Activated naive CD4-positive, alpha-beta T cell treated with anti-CD3 and anti-CD28 coated beads for 36 hours (primary cell): Measurements from ENCODE around the gene BCO1. TPM values are rescaled to one million over a fixed set of nuclear protein-coding genes. Genes with fewer than 3 reads are reported as not detected.

Experiments used
- CTCF ChIA-PET: fragments of 350-600 bp; sonication (Branson Sonifier 250); formaldehyde crosslinking; loops from one replicate; lab custom pipeline; 2021; ENCODE audit warnings: antibody characterized with exemption; lab: Charles Lee
- DNase-seq: peaks from one replicate; pipeline ENCODE4 v3.0.0-alpha.2; 2020
- H3K27ac Mint-ChIP-seq: one replicate; pipeline ENCODE4 v1.8.0; 2021; ENCODE audit warnings: mild to moderate bottlenecking, mixed read lengths
- H3K27me3 Mint-ChIP-seq: one replicate; pipeline ENCODE4 v1.8.0; 2021; ENCODE audit warnings: low read depth, mixed read lengths
- H3K36me3 Mint-ChIP-seq: one replicate; pipeline ENCODE4 v1.8.0; 2021; ENCODE audit warnings: low read depth, mixed read lengths
- H3K4me1 Mint-ChIP-seq: one replicate; pipeline ENCODE4 v1.8.0; 2021; ENCODE audit warnings: low read depth, mixed read lengths
- H3K4me3 Mint-ChIP-seq: one replicate; pipeline ENCODE4 v1.8.0; 2021; ENCODE audit warnings: mild to moderate bottlenecking, moderate library complexity, mixed read lengths
- H3K9me3 Mint-ChIP-seq: one replicate; pipeline ENCODE4 v1.8.0; 2021; ENCODE audit warnings: mixed read lengths
- intact Hi-C: fragments of 100-400 bp; cut with micrococcal nuclease; formaldehyde crosslinking; loops from one replicate; pipeline ENCODE4 v1.15.1; 2023
- total RNA-seq, 2 experiments: library from RNA; stranded (reverse); gene quantifications; one replicate each; pipeline ENCODE4 v1.2.3, GENCODE V29; 2021

The BCO1 gene
- total RNA-seq: not detected

DNA sequence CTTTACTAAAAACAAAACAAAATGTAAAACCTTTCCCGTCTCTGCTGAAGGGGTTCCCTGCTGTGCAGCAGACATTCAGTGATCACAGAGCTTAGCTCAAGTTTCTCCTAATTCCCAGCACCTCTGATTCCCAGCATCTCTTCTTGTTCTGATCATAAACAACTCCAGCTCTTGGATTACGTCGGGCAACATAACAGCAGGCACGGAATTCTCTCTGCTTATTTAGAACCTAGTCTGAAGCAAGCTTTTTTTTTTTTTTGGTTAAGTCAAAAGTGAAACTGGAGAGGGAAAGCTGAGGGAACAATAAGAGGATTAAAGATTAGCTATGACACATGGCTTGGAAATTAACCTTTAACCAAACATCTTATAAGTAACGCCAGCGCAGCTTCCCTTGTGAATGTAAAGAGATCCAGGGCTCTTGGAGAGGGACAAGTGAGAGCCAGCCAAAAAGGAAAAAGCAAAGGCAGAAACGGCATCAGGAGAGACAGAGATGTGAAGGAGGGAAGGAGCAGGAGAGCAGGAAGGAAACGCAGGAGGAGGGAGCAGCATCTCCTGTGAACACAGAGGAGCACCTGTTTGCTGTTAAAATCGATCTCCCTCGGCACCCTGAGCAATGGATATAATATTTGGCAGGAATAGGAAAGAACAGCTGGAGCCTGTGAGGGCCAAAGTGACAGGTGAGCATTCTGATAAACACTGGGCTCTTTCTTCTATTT is at the start of gene BCO1:
BCO1 (plus strand) TSS at position 394 of the 716 bp plus-strand sequence; CDS start at position 614, 220 bp downstream.
- Mint-ChIP-seq H3K36me3 (no peaks in the 10 kb centered on the region), H3K27me3 (no peaks in the 10 kb centered on the region), H3K4me3 (no peak within 1 kb of the TSS), H3K27ac (no peak within 1 kb of the TSS), H3K9me3 (no peaks in the 10 kb centered on the region), H3K4me1 (peaks cover 6% of the 10 kb centered on the region)
- CTCF ChIA-PET: interaction anchor here (0.6 to 0.7 kb wide), 3 partner anchors 22 to 34 kb away, joined by 3 read pairs; no protein-coding TSS in a partner anchor
- DNase-seq: no peak
- intact Hi-C loops: no loop called here

DNA sequence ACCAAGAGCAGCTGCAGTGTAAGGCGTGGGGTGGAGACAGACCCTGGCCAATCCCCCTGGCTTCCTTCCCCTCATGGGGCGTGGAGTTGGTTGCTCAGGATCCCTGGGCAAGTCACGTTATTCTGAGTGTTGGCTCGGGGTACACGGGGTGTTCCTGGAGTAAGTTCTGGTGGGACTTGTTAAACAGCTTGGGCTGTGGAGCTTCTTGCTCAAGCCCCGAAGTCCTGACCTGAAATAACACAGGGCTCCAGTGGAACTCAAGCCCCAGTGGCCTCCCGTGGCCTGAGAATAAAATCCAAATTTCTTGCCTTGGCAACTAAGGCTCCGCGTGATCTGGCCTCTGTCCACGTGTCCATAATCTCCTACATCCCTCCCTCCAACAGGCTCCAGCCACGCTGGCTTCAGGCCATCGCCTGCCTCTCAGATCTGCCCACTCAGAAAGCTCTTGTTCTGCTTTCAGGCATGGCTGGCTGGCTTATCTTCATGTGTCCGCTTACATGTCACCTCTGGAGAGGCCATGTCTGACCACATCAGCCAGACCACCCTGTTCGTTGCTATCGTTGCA is 49.3 kb upstream of the BCO1 start:
- H3K27ac Mint-ChIP-seq: no peak overlapping the region
- no peak for DNase-seq
- peaks cover 2% of the 10 kb centered on the region for H3K4me1 Mint-ChIP-seq
- H3K27me3 Mint-ChIP-seq: peaks cover 4% of the 10 kb centered on the region
- H3K4me3 Mint-ChIP-seq: no peak overlapping the region
- CTCF ChIA-PET: no interaction called here
- no peaks in the 10 kb centered on the region for H3K9me3 Mint-ChIP-seq
- intact Hi-C loops: no loop called here
- H3K36me3 Mint-ChIP-seq: no peaks in the 10 kb centered on the region

GRCh38 chr16:81190667-81191066 is 47.8 kb upstream of the BCO1 start:
- H3K4me1 Mint-ChIP-seq: peaks cover 2% of the 10 kb centered on the region
- H3K4me3 Mint-ChIP-seq: no peak overlapping the region
- DNase-seq: no peak
- H3K36me3 Mint-ChIP-seq: no peaks in the 10 kb centered on the region
- intact Hi-C loops: no loop called here
- H3K9me3 Mint-ChIP-seq: no peaks in the 10 kb centered on the region
- CTCF ChIA-PET: no interaction called here
- no peak overlapping the region for H3K27ac Mint-ChIP-seq
- peaks cover 5% of the 10 kb centered on the region for H3K27me3 Mint-ChIP-seq

DNA sequence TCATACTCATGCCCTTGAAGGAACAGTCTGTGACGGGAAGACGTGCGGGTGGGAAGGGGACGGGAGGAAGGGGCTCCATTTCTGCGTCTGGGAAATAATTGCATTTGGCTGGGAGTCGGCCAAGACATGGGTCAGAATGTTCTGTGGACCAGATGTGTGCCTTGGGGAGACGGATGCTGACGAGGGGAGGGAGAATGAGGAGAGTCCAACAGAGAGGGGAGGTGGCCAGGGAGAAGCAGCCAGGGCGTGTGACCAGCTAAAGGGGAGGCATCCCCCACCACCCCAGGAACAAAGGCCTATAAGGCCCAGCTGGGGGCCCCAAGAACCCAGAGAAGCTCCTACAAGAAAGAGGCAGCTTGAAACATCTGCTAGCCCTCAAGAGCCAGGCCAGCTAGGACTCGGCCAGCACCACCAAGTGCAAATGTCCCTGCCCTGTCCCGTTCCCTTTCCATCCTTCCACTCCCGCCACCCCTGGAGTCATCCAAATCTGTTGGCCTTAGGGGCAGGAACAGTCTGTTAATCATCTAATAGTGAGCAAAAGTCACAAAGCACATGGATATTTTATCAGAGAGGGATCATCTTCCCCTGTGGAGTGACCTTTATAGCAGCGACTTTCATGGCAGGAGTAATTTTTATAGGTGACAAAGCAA is 42.5 kb upstream of the BCO1 start:
- CTCF ChIA-PET: no interaction called here
- DNase-seq: no peak
- H3K27ac Mint-ChIP-seq: no peak overlapping the region
- no peaks in the 10 kb centered on the region for H3K36me3 Mint-ChIP-seq
- peaks cover 11% of the 10 kb centered on the region for H3K27me3 Mint-ChIP-seq
- no peak overlapping the region for H3K4me3 Mint-ChIP-seq
- no peaks in the 10 kb centered on the region for H3K9me3 Mint-ChIP-seq
- intact Hi-C loops: no loop called here
- peaks cover 2% of the 10 kb centered on the region for H3K4me1 Mint-ChIP-seq

- Mint-ChIP-seq H3K36me3 (no peaks in the 10 kb centered on the region), H3K27me3 (peaks cover 9% of the 10 kb centered on the region), H3K9me3 (no peaks in the 10 kb centered on the region), H3K4me3 (no peak overlapping the region), H3K4me1 (no peaks in the 10 kb centered on the region), H3K27ac (no peak overlapping the region)
- no peak for DNase-seq
- intact Hi-C loops: no loop called here
- CTCF ChIA-PET: no interaction called here
These were observed 39.9 kb upstream of the BCO1 start for GRCh38 chr16:81198635-81199034.

DNA sequence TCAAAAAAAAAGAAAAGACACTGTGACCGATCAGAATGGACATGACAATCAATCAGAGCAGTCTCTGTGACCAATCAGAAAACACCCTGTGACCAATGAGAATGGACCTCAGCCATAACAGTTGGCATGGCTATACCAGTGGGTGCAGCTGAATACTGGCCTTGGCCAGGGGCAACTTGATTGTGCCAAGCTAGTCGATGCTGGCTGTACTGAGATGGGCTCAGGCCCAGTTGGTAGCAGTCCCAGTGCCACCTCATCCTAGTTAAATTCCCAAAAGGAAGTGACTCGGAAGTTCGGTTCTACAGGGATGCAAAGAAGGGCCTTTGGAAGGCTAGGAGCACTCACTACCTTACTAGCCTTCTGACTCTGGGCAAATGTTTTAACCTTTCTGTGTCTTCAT is 37.2 kb upstream of the BCO1 start:
- CTCF ChIA-PET: no interaction called here
- Mint-ChIP-seq H3K4me1 (no peaks in the 10 kb centered on the region), H3K27me3 (peaks cover 9% of the 10 kb centered on the region), H3K27ac (no peak overlapping the region), H3K4me3 (no peak overlapping the region), H3K9me3 (no peaks in the 10 kb centered on the region), H3K36me3 (no peaks in the 10 kb centered on the region)
- no peak for DNase-seq
- intact Hi-C loops: no loop called here

- DNase-seq: peak; percentile 43
- H3K36me3 Mint-ChIP-seq: no peaks in the 10 kb centered on the region
These were observed 33.5 kb upstream of the BCO1 start for GRCh38 chr16:81204798-81205680.

GRCh38 chr16:81207076-81207475 is 31.4 kb upstream of the BCO1 start:
- H3K4me1 Mint-ChIP-seq: no peaks in the 10 kb centered on the region
- no peaks in the 10 kb centered on the region for H3K36me3 Mint-ChIP-seq
- CTCF ChIA-PET: no interaction called here
- intact Hi-C loops: loop anchor here (5.0 kb wide), 3 partner anchors 145 to 515 kb away; no protein-coding TSS in a partner anchor
- peaks cover 12% of the 10 kb centered on the region for H3K27me3 Mint-ChIP-seq
- no peaks in the 10 kb centered on the region for H3K9me3 Mint-ChIP-seq
- DNase-seq: no peak
- H3K27ac Mint-ChIP-seq: no peak overlapping the region
- H3K4me3 Mint-ChIP-seq: no peak overlapping the region

More at GRCh38 chr16:81204798-81205680, 33.5 kb upstream of the BCO1 start:
- CTCF ChIA-PET: interaction anchor here (0.5 to 2.0 kb wide), 28 partner anchors 10 to 735 kb away, joined by 3 to 9 read pairs (median 4); no protein-coding TSS in a partner anchor
- no peak overlapping the region for H3K4me3 Mint-ChIP-seq
- H3K27me3 Mint-ChIP-seq: peaks cover 3% of the 10 kb centered on the region
- H3K4me1 Mint-ChIP-seq: no peaks in the 10 kb centered on the region
- no peaks in the 10 kb centered on the region for H3K9me3 Mint-ChIP-seq
- no peak overlapping the region for H3K27ac Mint-ChIP-seq
- intact Hi-C loops: loop anchor here (1.0 to 5.0 kb wide), 5 partner anchors 110 to 533 kb away; no protein-coding TSS in a partner anchor

GRCh38 chr16:81210807-81211206 is 27.7 kb upstream of the BCO1 start:
- CTCF ChIA-PET: no interaction called here
- intact Hi-C loops: no loop called here
- Mint-ChIP-seq H3K36me3 (no peaks in the 10 kb centered on the region), H3K4me1 (no peaks in the 10 kb centered on the region), H3K27ac (no peak overlapping the region), H3K27me3 (peaks cover 11% of the 10 kb centered on the region), H3K9me3 (no peaks in the 10 kb centered on the region), H3K4me3 (no peak overlapping the region)
- no peak for DNase-seq

DNA sequence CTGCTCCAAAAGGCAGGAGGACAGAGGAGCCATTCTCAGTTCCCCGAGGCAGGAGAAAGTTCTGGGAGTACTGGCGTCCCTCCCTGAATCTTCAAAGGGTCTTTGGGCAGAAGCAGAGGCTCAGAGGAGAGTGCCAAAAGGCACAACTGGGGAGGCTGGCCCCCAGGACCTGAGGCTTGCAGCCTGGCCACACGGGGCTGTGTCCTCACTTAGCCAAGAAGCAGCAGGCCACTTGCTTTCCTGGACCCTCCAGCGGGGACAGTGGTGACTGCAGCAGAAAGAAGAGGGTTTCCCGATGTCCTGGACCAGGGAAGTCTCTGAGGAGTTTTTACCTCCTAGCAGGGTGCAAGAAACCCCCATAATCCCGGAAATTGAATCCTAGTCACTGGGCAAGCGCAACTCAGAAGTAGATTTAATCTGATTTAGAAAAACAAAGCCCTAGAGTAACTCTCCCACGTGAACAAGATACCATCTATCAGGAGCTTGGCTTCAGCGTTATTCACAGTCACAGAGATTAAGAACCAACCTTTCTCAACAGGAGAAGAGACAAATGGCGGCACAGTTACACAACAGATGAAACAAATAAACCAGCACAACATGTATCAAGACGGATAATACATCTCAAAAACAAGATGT is 25.5 kb upstream of the BCO1 start:
- intact Hi-C loops: no loop called here
- CTCF ChIA-PET: interaction anchor here (0.7 to 0.9 kb wide), 2 partner anchors 16 to 53 kb away, joined by 3 read pairs; no protein-coding TSS in a partner anchor
- no peak overlapping the region for H3K27ac Mint-ChIP-seq
- H3K4me3 Mint-ChIP-seq: no peak overlapping the region
- H3K27me3 Mint-ChIP-seq: peaks cover 11% of the 10 kb centered on the region
- no peaks in the 10 kb centered on the region for H3K9me3 Mint-ChIP-seq
- H3K36me3 Mint-ChIP-seq: no peaks in the 10 kb centered on the region
- no peaks in the 10 kb centered on the region for H3K4me1 Mint-ChIP-seq
- DNase-seq: no peak

- no peaks in the 10 kb centered on the region for H3K9me3 Mint-ChIP-seq
- CTCF ChIA-PET: interaction anchor here (1.1 kb wide), 1 partner anchor 10 kb away, joined by 6 read pairs; no protein-coding TSS in a partner anchor
- H3K27me3 Mint-ChIP-seq: peaks cover 11% of the 10 kb centered on the region
- no peak overlapping the region for H3K4me3 Mint-ChIP-seq
- intact Hi-C loops: no loop called here
- H3K4me1 Mint-ChIP-seq: no peaks in the 10 kb centered on the region
- no peak overlapping the region for H3K27ac Mint-ChIP-seq
- H3K36me3 Mint-ChIP-seq: no peaks in the 10 kb centered on the region
- DNase-seq: peak; percentile 7
These were observed 23.7 kb upstream of the BCO1 start for GRCh38 chr16:81214745-81215166.
